Stomach (tissue), 4 donors: ENCODE results near the gene KLK2.

Experiments used
- POLR2A ChIP-seq, 4 donors: fragments of 450-650 bp; IDR thresholded peaks; one replicate each; pipeline ENCODE4 v1.6.1; 2016; ENCODE audit warnings: antibody characterized with exemption in 4 of 4, control low read depth in 2 of 4, mild to moderate bottlenecking in 1 of 4, moderate library complexity in 1 of 4
- TF ChIP-seq, protein P1 (sequence below), 7 experiments: fragments of 450-650 bp in 4 of 7; fragments of 200-600 bp in 3 of 7; sonication (generic) in 3 of 7; IDR thresholded peaks; one replicate each; pipeline ENCODE4 v1.5.1; 2016 to 2019; ENCODE audit warnings: antibody characterized with exemption in 7 of 7, control low read depth in 2 of 7, mild to moderate bottlenecking in 1 of 7

DNA sequence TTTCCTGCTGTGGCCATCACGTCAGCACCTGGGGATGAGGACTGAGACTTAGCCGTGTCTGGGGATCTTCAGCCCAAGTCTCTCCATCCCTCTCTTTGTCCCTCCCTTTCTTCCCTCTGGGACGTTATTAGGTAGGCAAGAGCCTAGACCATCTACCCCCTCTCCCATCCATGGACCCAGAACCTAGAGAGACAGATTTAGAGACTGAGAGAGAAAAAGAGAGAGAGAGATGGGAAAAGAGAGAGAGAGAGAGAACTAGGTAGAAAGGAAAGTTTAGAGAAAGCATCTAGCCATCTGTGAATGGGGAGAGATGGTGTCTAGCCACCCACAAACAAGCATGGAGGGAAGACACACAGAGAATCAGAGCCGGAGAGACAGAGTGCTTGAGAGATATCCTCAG is 37.5 kb downstream of the KLK2 start:
- TF ChIP-seq, protein P1, sequence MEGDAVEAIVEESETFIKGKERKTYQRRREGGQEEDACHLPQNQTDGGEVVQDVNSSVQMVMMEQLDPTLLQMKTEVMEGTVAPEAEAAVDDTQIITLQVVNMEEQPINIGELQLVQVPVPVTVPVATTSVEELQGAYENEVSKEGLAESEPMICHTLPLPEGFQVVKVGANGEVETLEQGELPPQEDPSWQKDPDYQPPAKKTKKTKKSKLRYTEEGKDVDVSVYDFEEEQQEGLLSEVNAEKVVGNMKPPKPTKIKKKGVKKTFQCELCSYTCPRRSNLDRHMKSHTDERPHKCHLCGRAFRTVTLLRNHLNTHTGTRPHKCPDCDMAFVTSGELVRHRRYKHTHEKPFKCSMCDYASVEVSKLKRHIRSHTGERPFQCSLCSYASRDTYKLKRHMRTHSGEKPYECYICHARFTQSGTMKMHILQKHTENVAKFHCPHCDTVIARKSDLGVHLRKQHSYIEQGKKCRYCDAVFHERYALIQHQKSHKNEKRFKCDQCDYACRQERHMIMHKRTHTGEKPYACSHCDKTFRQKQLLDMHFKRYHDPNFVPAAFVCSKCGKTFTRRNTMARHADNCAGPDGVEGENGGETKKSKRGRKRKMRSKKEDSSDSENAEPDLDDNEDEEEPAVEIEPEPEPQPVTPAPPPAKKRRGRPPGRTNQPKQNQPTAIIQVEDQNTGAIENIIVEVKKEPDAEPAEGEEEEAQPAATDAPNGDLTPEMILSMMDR (IDR thresholded peaks at IDR 0.05): no peak
- no peak for TF ChIP-seq POLR2A (IDR thresholded peaks at IDR 0.05)
